Adipose tissue (tissue), 3 donors: Measurements from ENCODE around the gene MGAM2. TPM values are rescaled to one million over a fixed set of nuclear protein-coding genes. Genes with fewer than 3 reads are reported as not detected.

Source experiments
- H3K27ac ChIP-seq: one replicate; pipeline ENCODE4 v1.5.1; 2013; ENCODE audit warnings: low read depth, low read length
- WGBS, 3 donors: extraction: QIAGEN DNeasy Blood & Tissue Kit; methylation state at CpG; one replicate each; pipeline ENCODE4 v1.1.7; 2013; 5-methylcytosine and 5-hydroxymethylcytosine counted together
- polyA plus RNA-seq, 3 donors: library from polyadenylated mRNA; stranded (reverse); fragments of 200-250 nt; gene quantifications; one replicate each; pipeline ENCODE4 v1.2.3, GENCODE V29; 2013
- donor health status: healthy with polysubstance abuse.
- donor health status: Bipolar disorder and iron deficiency.
- donor health status: healthy.

The MGAM2 gene
- polyA plus RNA-seq, 3 donors: 0.28 to 1.3 (median 0.34) TPM

- WGBS, 3 donors: 72 to 87% (median 78%) methylated on average over 2 of the region's 2 CpGs
- no peak overlapping the region for H3K27ac ChIP-seq
These were observed 47.4 kb downstream of the MGAM2 start for GRCh38 chr7:142158736-142159496.

GRCh38 chr7:142161921-142162320, 50.4 kb downstream of the MGAM2 start:
- no peak overlapping the region for H3K27ac ChIP-seq
- 74 to 97% (median 85%) methylated on average over 1 of the region's 1 CpG for WGBS, 3 donors

GRCh38 chr7:142168746-142169145, 57.2 kb downstream of the MGAM2 start:
- H3K27ac ChIP-seq: no peak overlapping the region
- 88 to 98% (median 93%) methylated on average over 2 of the region's 2 CpGs for WGBS, 3 donors

GRCh38 chr7:142172932-142173331, 61.4 kb downstream of the MGAM2 start:
- WGBS, 3 donors: 75 to 89% (median 84%) methylated on average over 4 of the region's 4 CpGs
- H3K27ac ChIP-seq: no peak overlapping the region

- no peak overlapping the region for H3K27ac ChIP-seq
- WGBS, 3 donors: 68 to 83% (median 80%) methylated on average over 2 of the region's 2 CpGs
These were observed 62.9 kb downstream of the MGAM2 start for GRCh38 chr7:142174441-142174840.

GRCh38 chr7:142175594-142175993, 64.1 kb downstream of the MGAM2 start:
- H3K27ac ChIP-seq: no peak overlapping the region
- WGBS, 3 donors: 55 to 98% (median 58%) methylated on average over 3 of the region's 3 CpGs

- 56 to 83% (median 58%) methylated on average over 1 of the region's 1 CpG for WGBS, 3 donors
- H3K27ac ChIP-seq: no peak overlapping the region
These were observed 65.4 kb downstream of the MGAM2 start for GRCh38 chr7:142176901-142177300.

- H3K27ac ChIP-seq: no peak overlapping the region
These were observed 66.4 kb downstream of the MGAM2 start for GRCh38 chr7:142177869-142178268.

GRCh38 chr7:142180426-142180825, 68.9 kb downstream of the MGAM2 start:
- H3K27ac ChIP-seq: no peak overlapping the region
- 79 to 89% (median 81%) methylated on average over 1 of the region's 1 CpG for WGBS, 3 donors

GRCh38 chr7:142181211-142181610, 69.7 kb downstream of the MGAM2 start:
- no peak overlapping the region for H3K27ac ChIP-seq
- WGBS, 3 donors: 82 to 95% (median 95%) methylated on average over 2 of the region's 2 CpGs

- WGBS, 3 donors: 70 to 89% (median 86%) methylated on average over 1 of the region's 1 CpG
These were observed 70.4 kb downstream of the MGAM2 start for GRCh38 chr7:142181966-142182365.

GRCh38 chr7:142185069-142185468, 73.6 kb downstream of the MGAM2 start:
- WGBS, 3 donors: 75 to 78% (median 77%) methylated on average over 3 of the region's 3 CpGs
- H3K27ac ChIP-seq: no peak overlapping the region

More at GRCh38 chr7:142181966-142182365, 70.4 kb downstream of the MGAM2 start:
- H3K27ac ChIP-seq: no peak overlapping the region

GRCh38 chr7:142185801-142186200, 74.3 kb downstream of the MGAM2 start:
- H3K27ac ChIP-seq: no peak overlapping the region
- WGBS, 3 donors: 39 to 78% (median 44%) methylated on average over 5 of the region's 5 CpGs

GRCh38 chr7:142188154-142188553, 76.6 kb downstream of the MGAM2 start:
- 27 to 74% (median 28%) methylated on average over 2 of the region's 2 CpGs for WGBS, 3 donors
- H3K27ac ChIP-seq: no peak overlapping the region

GRCh38 chr7:142188846-142189245, 77.3 kb downstream of the MGAM2 start:
- no peak overlapping the region for H3K27ac ChIP-seq

GRCh38 chr7:142194201-142194600, 82.7 kb downstream of the MGAM2 start:
- no peak overlapping the region for H3K27ac ChIP-seq

GRCh38 chr7:142196066-142196840, 84.7 kb downstream of the MGAM2 start:
- 66 to 77% (median 77%) methylated on average over 9 of the region's 9 CpGs for WGBS, 3 donors
- H3K27ac ChIP-seq: no peak overlapping the region

More at GRCh38 chr7:142194201-142194600, 82.7 kb downstream of the MGAM2 start:
- WGBS, 3 donors: 84 to 91% (median 91%) methylated on average over 4 of the region's 4 CpGs

GRCh38 chr7:142200206-142200605, 88.7 kb downstream of the MGAM2 start:
- 83 to 94% (median 90%) methylated on average over 1 of the region's 1 CpG for WGBS, 3 donors
- H3K27ac ChIP-seq: no peak overlapping the region

GRCh38 chr7:142228537-142229104, 117.1 kb downstream of the MGAM2 start:
- 40 to 50% (median 48%) methylated on average over 1 of the region's 1 CpG for WGBS, 3 donors
- no peak overlapping the region for H3K27ac ChIP-seq
